Loucy (cell line): ENCODE measurements around the gene ADRB2.
"Not testable (repeated sequence)": the region's sequence is repeated elsewhere in the genome, so short reads cannot be mapped to it uniquely, and the experiment has no call there.

ENCODE experiments used
- H2AFZ ChIP-seq: fragments of 200-600 bp; sonication (generic); 2 replicates; pipeline ENCODE4 v1.6.0; 2016; ENCODE audit warnings: antibody characterized with exemption, mild to moderate bottlenecking, low read length, moderate library complexity
- H3F3A ChIP-seq: fragments of 200-600 bp; 2 replicates; pipeline ENCODE4 v1.6.0; 2016; ENCODE audit warnings: antibody characterized with exemption, low read depth, mild to moderate bottlenecking
- H3K27me3 ChIP-seq: fragments of 200-600 bp; sonication (generic); 2 replicates; pipeline ENCODE4 v1.6.1; 2014; ENCODE audit warnings: low read length, mild to moderate bottlenecking; ENCODE audit not compliant: insufficient read depth, poor library complexity, severe bottlenecking
- H3K36me3 ChIP-seq: fragments of 200-600 bp; sonication (generic); 2 replicates; pipeline ENCODE4 v1.6.1; 2016; ENCODE audit warnings: low read length; ENCODE audit not compliant: insufficient read depth
- H3K4me1 ChIP-seq: fragments of 200-600 bp; sonication (generic); 2 replicates; pipeline ENCODE4 v1.5.1; 2014; ENCODE audit warnings: low read length, mild to moderate bottlenecking; ENCODE audit not compliant: insufficient read depth, poor library complexity, severe bottlenecking
- H3K4me2 ChIP-seq: fragments of 200-600 bp; sonication (generic); 2 replicates; pipeline ENCODE4 v1.6.0; 2014; ENCODE audit warnings: antibody characterized with exemption, low read length, low read depth, mild to moderate bottlenecking; ENCODE audit not compliant: poor library complexity, severe bottlenecking
- H3K4me3 ChIP-seq: fragments of 200-600 bp; sonication (generic); 2 replicates; pipeline ENCODE4 v1.5.1; 2014; ENCODE audit warnings: low read length, mild to moderate bottlenecking, mixed read lengths; ENCODE audit not compliant: poor library complexity, severe bottlenecking
- H3K79me2 ChIP-seq: fragments of 200-600 bp; sonication (generic); 2 replicates; pipeline ENCODE4 v1.6.1; 2014; ENCODE audit warnings: low read length; ENCODE audit not compliant: insufficient read depth
- H3K9ac ChIP-seq: fragments of 200-600 bp; sonication (generic); 2 replicates; pipeline ENCODE4 v1.6.0; 2014; ENCODE audit warnings: mild to moderate bottlenecking, low read depth, low read length, moderate library complexity; ENCODE audit not compliant: poor library complexity, severe bottlenecking
- H3K9me2 ChIP-seq: fragments of 200-600 bp; sonication (generic); replicated peaks from 2 replicates; pipeline ENCODE4 v1.6.1; 2016; ENCODE audit warnings: low read depth, low read length, mixed read lengths
- H3K9me3 ChIP-seq: fragments of 200-600 bp; sonication (generic); 2 replicates; pipeline ENCODE4 v1.6.1; 2014; ENCODE audit warnings: mild to moderate bottlenecking, antibody characterized with exemption, low read length, low read depth; ENCODE audit not compliant: insufficient read depth
- H4K20me1 ChIP-seq: fragments of 200-600 bp; sonication (generic); 2 replicates; pipeline ENCODE4 v1.6.0; 2014; ENCODE audit warnings: antibody characterized with exemption, low read length, mild to moderate bottlenecking; ENCODE audit not compliant: insufficient read depth, poor library complexity, severe bottlenecking
- EZH2phosphoT487 ChIP-seq: fragments of 200-600 bp; IDR thresholded peaks from 2 replicates; pipeline ENCODE4 v1.6.1; 2018; ENCODE audit warnings: antibody characterized with exemption, mild to moderate bottlenecking, moderate library complexity, borderline replicate concordance
- TF ChIP-seq, protein P1 (sequence below): fragments of 200-600 bp; sonication (generic); conservative IDR thresholded peaks from 2 replicates; pipeline ENCODE4 v1.5.1; 2014; ENCODE audit warnings: mild to moderate bottlenecking, antibody characterized with exemption, low read length

ADRB2 gene

DNA sequence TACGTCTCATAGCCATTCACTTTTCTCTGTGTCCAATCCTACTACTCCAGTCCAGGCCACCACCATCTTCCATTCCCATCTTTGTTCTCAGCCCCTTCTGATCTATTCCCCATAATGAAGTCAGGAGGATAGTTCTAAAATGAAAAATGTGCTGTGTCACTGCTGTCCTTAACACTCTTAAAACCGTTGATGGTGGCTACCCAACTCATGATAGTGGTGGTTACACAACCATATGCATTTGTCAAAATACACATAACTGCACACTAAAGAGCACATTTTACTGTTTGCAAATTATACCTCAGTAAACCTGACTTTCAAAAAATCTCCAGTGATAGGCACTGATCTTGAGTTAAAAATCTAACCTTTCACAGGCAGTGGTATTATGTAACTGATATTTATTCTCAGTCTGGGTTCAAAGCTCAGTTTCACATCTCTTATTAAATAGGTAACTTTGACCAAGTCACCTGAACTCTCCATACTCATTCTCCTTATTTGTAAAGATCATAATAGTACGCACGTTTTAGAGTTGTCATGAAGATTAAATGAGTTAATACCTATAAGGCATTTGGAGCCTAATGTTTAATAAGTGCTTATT lies 24.6 kb upstream of the ADRB2 start:
- no peaks in the 10 kb centered on the region for H3K27me3 ChIP-seq
- TF ChIP-seq, protein P1, sequence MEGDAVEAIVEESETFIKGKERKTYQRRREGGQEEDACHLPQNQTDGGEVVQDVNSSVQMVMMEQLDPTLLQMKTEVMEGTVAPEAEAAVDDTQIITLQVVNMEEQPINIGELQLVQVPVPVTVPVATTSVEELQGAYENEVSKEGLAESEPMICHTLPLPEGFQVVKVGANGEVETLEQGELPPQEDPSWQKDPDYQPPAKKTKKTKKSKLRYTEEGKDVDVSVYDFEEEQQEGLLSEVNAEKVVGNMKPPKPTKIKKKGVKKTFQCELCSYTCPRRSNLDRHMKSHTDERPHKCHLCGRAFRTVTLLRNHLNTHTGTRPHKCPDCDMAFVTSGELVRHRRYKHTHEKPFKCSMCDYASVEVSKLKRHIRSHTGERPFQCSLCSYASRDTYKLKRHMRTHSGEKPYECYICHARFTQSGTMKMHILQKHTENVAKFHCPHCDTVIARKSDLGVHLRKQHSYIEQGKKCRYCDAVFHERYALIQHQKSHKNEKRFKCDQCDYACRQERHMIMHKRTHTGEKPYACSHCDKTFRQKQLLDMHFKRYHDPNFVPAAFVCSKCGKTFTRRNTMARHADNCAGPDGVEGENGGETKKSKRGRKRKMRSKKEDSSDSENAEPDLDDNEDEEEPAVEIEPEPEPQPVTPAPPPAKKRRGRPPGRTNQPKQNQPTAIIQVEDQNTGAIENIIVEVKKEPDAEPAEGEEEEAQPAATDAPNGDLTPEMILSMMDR = no peak
- TF ChIP-seq EZH2phosphoT487 = no peak

DNA sequence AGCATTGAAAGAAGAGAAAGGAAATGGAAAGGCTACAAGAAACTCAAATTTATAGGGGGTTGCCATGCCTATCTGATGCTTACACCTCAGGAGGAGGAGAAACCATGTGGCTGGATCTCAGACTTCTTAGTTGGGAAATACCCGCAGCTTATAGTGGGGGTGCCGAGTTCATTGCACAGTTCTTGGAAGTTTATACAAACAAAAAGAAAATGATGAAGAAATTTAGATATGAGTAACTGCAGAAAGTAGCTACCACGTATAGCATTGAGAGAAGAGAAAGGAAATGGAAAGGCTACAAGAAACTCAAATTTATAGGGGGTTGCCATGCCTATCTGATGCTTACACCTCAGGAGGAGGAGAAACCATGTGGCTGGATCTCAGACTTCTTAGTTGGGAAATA lies 23.0 kb upstream of the ADRB2 start:
- H3K4me3 ChIP-seq, H3K9ac ChIP-seq, H3K27me3 ChIP-seq, H3K36me3 ChIP-seq, H3K4me2 ChIP-seq, H4K20me1 ChIP-seq, H3K79me2 ChIP-seq, H3K9me2 ChIP-seq, H3F3A ChIP-seq, H2AFZ ChIP-seq, H3K9me3 ChIP-seq: not testable (repeated sequence)
- H3K4me1 ChIP-seq = peaks cover 36% of the 10 kb centered on the region

More for the DNA sequence above, 24.6 kb upstream of the ADRB2 start:
- Histone ChIP-seq H3K4me1 (peaks cover 19% of the 10 kb centered on the region), H3K9ac (no peak overlapping the region), H3F3A (no peaks in the 10 kb centered on the region), H3K9me2 (no peaks in the 10 kb centered on the region), H3K4me2 (no peak overlapping the region), H3K9me3 (no peaks in the 10 kb centered on the region), H3K79me2 (no peaks in the 10 kb centered on the region), H4K20me1 (no peaks in the 10 kb centered on the region), H2AFZ (no peak overlapping the region; the same call in 1 of the 2 replicates), H3K36me3 (no peaks in the 10 kb centered on the region), H3K4me3 (no peak overlapping the region)

DNA sequence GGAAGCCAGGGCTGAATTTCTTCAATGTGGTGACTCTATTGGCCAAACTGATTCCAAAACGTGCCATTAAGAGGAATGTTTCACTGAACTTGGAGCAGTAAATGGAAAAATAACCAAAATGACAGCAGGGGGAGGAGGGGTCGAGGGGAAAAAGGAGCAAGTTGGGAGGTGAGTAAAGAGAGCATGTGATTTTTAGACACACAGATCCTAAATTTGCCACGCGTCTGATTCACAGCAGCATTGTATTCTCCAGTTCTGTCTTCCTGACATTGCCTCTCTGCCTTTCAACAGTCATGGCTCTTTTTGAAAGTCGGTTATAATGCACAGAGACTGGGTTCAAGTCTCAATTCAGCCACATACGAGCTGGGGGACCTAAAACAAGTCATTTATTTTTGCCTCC lies 22.0 kb upstream of the ADRB2 start:
- no peaks in the 10 kb centered on the region for H3K36me3 ChIP-seq
- no peaks in the 10 kb centered on the region for H4K20me1 ChIP-seq
- no peaks in the 10 kb centered on the region; the same call in 1 of the 2 replicates for H3F3A ChIP-seq
- H3K79me2 ChIP-seq = no peaks in the 10 kb centered on the region
- TF ChIP-seq EZH2phosphoT487 = no peak
- TF ChIP-seq, protein P1 = no peak
- peak overlapping the region; percentile 23; the same call in 1 of the 2 replicates for H2AFZ ChIP-seq
- no peaks in the 10 kb centered on the region for H3K9me2 ChIP-seq
- H3K9ac ChIP-seq = no peak overlapping the region
- no peak overlapping the region for H3K4me2 ChIP-seq
- H3K27me3 ChIP-seq = no peaks in the 10 kb centered on the region
- H3K4me1 ChIP-seq = peaks cover 45% of the 10 kb centered on the region
- no peaks in the 10 kb centered on the region for H3K9me3 ChIP-seq
- no peak overlapping the region for H3K4me3 ChIP-seq
